Subcutaneous adipose tissue (tissue), 4 donors: Measurements from ENCODE around the gene EGLN3. TPM values are rescaled to one million over a fixed set of nuclear protein-coding genes. Genes with fewer than 3 reads are reported as not detected.

ENCODE experiments used
- total RNA-seq, 4 donors: library from RNA; depleted of rRNA; stranded (reverse); fragments of >200 nt; gene quantifications; one replicate each; pipeline ENCODE4 v1.1.0, GENCODE V29; 2016
- TF ChIP-seq, protein P1 (sequence below): fragments of 450-650 bp; IDR thresholded peaks from one replicate; pipeline ENCODE4 v1.5.1; 2016; ENCODE audit warnings: low read depth, mild to moderate bottlenecking, control low read depth, antibody characterized with exemption, moderate library complexity

EGLN3 gene
- total RNA-seq, 4 donors from 2014 or later = 7.0 to 14.5 (median 7.2) TPM

DNA sequence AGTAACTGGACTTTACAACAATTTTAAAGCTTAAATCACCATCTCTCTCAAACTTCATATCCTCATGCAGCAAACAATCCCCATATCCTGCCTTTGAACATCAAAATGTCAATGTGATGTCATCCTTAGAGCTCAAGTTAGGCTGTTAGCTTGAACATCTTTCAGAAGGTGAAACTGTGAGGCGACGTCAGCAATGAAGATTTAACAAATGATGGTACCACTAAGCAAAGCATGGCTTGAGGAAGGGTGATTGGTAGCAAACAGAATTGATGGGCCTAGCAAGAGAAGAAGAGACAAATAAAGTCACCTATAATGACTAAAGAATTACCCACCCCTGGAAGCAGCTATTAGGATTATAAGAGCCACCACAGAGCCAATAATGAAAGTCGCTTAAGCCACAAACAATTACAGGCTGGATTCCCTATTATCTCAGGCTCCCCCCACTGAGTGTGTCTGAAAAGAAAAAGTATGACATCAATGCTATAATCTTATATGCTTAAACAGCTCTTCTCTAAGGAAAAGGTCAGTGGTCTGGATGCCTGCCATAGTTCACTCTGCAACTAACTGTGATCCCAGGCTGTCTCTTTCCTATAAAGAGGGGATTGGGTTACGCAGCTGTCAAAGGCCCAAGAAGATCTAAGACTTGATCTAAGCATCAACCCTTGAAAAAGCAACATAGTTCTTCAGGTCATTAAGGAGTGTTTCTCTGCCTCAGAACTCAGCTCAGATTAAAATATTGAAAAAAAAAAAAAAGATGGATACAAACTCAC lies 18.1 kb downstream of the EGLN3 start:
- TF ChIP-seq, protein P1, sequence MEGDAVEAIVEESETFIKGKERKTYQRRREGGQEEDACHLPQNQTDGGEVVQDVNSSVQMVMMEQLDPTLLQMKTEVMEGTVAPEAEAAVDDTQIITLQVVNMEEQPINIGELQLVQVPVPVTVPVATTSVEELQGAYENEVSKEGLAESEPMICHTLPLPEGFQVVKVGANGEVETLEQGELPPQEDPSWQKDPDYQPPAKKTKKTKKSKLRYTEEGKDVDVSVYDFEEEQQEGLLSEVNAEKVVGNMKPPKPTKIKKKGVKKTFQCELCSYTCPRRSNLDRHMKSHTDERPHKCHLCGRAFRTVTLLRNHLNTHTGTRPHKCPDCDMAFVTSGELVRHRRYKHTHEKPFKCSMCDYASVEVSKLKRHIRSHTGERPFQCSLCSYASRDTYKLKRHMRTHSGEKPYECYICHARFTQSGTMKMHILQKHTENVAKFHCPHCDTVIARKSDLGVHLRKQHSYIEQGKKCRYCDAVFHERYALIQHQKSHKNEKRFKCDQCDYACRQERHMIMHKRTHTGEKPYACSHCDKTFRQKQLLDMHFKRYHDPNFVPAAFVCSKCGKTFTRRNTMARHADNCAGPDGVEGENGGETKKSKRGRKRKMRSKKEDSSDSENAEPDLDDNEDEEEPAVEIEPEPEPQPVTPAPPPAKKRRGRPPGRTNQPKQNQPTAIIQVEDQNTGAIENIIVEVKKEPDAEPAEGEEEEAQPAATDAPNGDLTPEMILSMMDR = no peak

DNA sequence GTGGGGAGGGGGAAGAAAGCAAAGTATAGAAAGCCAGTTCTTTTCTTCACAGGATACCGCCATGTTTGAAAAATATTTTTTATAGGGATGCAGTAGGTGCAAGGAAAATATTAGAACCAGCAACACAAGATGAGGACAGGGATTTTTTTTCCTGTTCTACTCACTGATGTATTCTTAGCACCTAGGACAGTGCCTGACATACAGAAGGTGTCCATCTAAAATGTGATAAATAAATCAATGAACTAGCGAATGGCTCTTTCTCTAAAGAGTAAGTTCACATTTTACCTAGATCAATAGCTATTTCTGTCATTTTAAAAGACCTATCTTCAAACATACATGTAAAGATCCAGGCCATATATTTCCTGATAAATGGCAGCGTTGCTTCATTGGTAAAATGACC lies 18.8 kb downstream of the EGLN3 start:
- TF ChIP-seq, protein P1 = no peak

DNA sequence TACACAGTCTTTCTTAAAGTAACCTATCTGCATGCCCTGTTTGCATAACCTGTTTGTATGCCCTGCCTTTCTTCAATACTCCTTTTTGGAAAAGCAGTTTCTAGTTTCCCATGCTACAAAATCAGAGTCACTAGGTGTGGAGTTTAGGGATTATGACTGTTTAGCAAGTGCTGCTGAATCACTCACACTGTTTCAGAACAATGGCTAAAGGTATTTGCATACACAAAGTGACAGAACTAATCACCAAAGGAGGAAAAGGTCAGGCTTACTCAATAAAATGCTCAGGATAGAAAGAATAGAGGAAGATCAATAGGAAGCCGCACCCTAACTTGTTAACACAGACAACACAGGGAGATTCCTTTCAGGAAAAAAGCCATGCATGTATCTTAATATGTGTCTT lies 19.4 kb downstream of the EGLN3 start:
- TF ChIP-seq, protein P1 = no peak

DNA sequence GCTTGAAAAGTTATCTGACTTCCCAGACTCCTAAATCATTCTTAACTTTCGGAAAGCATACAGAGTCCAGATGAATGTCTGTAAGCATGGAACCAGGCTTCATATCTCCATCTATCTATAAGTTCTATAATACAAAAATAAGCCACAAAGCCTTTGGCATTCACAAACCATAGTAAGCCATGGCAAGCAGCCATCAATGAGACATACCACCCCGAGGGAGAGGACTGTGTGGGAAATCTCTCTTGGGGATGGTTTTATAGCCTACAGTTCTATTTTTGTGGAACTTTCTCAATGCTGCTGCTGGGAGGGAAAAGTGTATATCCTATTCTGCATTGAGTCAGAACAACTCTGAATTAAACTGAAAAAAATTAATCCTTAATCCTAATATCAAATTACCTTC lies 20.4 kb downstream of the EGLN3 start:
- TF ChIP-seq, protein P1 = no peak

DNA sequence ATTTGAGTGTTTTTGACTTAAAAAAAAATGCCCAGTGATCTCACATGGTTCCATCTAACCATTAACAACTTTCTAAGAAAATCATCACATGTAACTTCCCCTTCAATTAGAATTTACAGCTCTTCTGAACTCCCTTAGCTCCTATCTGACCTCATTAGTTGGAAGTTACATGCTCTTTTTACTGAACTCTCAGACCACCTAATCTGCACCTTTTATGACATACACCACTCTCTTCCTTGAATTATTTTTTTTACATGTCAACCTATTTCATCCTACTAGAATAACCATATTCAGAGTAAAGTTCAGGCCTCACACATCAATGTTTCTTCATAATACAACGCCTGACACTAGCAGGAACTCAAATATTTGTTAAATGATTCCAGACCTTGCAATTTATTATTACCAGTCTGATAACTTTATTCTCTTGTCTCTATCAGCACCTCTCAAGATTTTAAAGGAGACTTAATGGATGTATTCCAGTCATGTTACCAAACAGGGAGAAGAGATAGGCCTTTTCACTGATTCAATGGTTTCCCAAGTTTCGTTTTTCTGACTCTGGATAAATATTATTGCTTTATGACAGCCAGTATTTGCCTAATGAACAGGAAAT lies 21.0 kb downstream of the EGLN3 start:
- TF ChIP-seq, protein P1 = no peak

DNA sequence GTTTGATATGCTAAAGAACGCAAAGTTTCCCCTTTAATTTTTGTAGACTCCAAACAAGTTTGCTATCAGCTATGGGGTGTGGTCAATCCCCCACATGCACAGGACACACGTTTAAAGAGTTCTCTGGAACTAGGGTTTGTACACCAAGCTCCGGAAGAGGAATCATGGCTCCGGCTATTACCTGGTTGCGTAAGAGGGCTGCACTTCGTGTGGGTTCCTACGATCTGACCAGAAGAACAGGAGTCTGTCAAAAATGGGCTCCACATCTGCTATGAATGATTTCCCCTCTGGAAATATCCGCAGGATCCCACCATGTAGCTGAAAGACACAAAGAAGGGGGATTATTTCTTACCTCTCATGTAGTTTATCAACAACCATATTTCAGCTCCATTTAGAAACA lies 22.0 kb downstream of the EGLN3 start:
- TF ChIP-seq, protein P1 = no peak

DNA sequence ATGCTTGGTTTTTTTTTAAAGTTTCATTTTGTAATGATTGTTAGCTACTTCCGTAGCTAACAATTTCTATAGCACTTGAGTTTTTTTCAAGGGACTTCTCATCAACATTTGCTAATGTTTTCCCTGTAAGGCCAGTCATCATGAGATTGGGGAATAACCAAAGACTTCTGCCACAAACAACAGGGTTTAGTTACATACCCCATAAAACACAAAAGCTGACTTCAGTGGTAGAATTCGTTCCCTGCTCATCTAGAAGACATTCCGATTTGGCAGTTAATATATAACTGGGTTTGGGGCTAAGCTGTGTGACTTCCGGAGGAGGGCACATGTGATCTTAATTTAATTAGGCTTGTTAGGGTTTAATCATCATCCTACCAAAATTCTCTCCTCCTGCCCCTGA lies 22.9 kb downstream of the EGLN3 start:
- TF ChIP-seq, protein P1 = no peak
